Measurements from ENCODE around the gene CST2. TPM values are rescaled to one million over a fixed set of nuclear protein-coding genes. Genes with fewer than 3 reads are reported as not detected.
"Not testable (repeated sequence)": the region's sequence is repeated elsewhere in the genome, so short reads cannot be mapped to it uniquely, and the experiment has no call there.

Gene CST2
- total RNA-seq, 1 donor from 2014 or later: 1.5 TPM

DNA sequence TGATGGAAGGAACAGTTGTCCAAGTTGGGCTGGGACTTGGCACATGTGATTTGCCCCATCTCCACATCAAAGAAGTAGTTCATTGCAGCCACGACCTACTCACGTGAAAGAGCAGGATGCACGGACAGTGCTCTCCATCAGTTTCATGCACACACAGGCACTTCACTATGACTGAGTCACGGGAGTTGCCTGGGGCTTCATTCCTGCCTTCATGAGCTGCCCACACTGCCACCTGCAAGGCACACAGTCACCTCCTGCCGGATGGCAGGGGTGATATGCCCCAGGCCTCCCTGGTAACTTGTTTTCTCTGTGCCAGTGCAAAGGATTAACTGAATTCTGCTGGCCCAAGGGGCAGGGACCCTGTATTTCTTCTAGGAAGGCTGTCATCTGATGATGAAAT is 30.2 kb upstream of the CST2 start:
- DNase-seq (ENCODE audit: low spot score in 2 of 2, unreplicated experiment in 2 of 2): no peak
- Mint-ChIP-seq H3K36me3 (no peaks in the 10 kb centered on the region), H3K4me3 (no peak overlapping the region), H3K4me1 (peaks cover 8% of the 10 kb centered on the region), H3K27ac (no peak overlapping the region), H3K9me3 (no peaks in the 10 kb centered on the region), H3K27me3 (ENCODE audit: low read depth) (peaks cover 2% of the 10 kb centered on the region)
- TF ChIP-seq, protein P1, sequence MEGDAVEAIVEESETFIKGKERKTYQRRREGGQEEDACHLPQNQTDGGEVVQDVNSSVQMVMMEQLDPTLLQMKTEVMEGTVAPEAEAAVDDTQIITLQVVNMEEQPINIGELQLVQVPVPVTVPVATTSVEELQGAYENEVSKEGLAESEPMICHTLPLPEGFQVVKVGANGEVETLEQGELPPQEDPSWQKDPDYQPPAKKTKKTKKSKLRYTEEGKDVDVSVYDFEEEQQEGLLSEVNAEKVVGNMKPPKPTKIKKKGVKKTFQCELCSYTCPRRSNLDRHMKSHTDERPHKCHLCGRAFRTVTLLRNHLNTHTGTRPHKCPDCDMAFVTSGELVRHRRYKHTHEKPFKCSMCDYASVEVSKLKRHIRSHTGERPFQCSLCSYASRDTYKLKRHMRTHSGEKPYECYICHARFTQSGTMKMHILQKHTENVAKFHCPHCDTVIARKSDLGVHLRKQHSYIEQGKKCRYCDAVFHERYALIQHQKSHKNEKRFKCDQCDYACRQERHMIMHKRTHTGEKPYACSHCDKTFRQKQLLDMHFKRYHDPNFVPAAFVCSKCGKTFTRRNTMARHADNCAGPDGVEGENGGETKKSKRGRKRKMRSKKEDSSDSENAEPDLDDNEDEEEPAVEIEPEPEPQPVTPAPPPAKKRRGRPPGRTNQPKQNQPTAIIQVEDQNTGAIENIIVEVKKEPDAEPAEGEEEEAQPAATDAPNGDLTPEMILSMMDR (IDR thresholded peaks at IDR 0.05; ENCODE audit: unreplicated experiment): no peak

DNA sequence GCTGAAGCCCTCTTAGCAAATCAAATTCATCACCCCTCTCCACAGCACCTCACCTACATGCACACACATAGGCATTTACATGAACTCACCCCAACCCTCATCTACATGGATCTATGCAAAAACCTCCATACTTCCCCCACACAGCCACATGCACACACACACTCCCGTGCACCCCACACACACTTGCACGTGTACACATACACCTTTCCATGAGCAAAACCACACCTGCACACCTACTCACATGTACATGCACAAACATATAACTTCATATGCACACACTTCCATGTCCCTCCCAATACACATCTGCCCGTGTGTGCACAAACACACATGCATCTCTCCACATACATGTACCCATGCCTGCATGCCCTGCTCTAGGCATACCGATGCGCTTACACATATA is 29.7 kb upstream of the CST2 start:
- TF ChIP-seq, protein P1 (IDR thresholded peaks at IDR 0.05; ENCODE audit: unreplicated experiment): no peak
- DNase-seq (ENCODE audit: low spot score in 2 of 2, unreplicated experiment in 2 of 2): no peak
- Mint-ChIP-seq H3K36me3 (no peaks in the 10 kb centered on the region), H3K4me3 (no peak overlapping the region), H3K4me1 (peaks cover 6% of the 10 kb centered on the region), H3K27me3 (ENCODE audit: low read depth) (peaks cover 2% of the 10 kb centered on the region), H3K9me3 (no peaks in the 10 kb centered on the region), H3K27ac (no peak overlapping the region)

DNA sequence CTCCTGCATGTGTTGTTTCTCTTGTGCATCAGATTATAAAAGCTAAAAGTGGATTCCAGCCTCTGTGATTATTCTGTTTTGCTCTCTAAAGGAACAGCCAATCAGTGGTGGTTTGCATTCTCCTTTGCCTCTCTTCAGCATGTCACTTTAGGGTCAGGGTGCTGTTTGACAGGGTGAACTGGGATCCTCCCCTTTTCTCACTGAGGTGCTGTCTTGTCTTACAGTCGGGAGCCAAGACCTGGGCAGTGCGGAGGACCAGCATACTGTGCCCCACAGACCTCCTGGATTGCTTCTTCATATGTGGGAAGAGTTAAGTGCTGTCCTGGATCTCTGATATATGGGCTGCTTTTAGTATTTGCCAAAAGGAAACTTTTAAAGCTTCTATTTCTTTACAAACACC is 15.2 kb upstream of the CST2 start:
- H3K27me3 Mint-ChIP-seq (ENCODE audit: low read depth): peaks cover 35% of the 10 kb centered on the region
- DNase-seq (ENCODE audit: low spot score in 2 of 2, unreplicated experiment in 2 of 2): no peak
- TF ChIP-seq, protein P1 (IDR thresholded peaks at IDR 0.05; ENCODE audit: unreplicated experiment): no peak
- H3K27ac Mint-ChIP-seq: no peak overlapping the region
- H3K36me3 Mint-ChIP-seq: no peaks in the 10 kb centered on the region
- H3K4me1 Mint-ChIP-seq: no peaks in the 10 kb centered on the region
- H3K9me3 Mint-ChIP-seq: no peaks in the 10 kb centered on the region
- no peak overlapping the region for H3K4me3 Mint-ChIP-seq

DNA sequence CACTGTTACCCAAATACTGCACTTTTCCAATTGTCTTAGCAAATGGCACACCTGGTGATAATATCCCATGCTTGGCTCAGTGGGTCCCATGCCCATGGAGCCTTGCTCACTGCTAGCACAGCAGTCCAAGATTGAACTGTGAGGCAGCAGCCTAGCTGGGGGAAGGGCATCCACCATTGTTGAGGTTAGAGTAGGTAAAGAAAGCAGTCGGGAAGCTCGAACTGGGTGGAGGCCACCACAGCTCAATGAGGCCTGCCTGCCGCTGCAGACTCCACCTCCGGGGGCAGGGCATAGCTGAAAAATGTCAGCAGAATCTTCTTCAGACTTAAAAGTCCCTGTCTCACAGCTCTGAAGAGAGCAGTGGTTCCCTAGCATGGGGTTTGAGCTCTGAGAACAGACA is 9.2 kb upstream of the CST2 start:
- no peak for DNase-seq (ENCODE audit: low spot score in 2 of 2, unreplicated experiment in 2 of 2)
- Mint-ChIP-seq H3K9me3 (no peaks in the 10 kb centered on the region), H3K4me1 (no peaks in the 10 kb centered on the region), H3K27me3 (ENCODE audit: low read depth) (peaks cover 20% of the 10 kb centered on the region), H3K4me3 (no peak overlapping the region), H3K27ac (no peak overlapping the region), H3K36me3 (no peaks in the 10 kb centered on the region)
- TF ChIP-seq, protein P1 (IDR thresholded peaks at IDR 0.05; ENCODE audit: unreplicated experiment): no peak

DNA sequence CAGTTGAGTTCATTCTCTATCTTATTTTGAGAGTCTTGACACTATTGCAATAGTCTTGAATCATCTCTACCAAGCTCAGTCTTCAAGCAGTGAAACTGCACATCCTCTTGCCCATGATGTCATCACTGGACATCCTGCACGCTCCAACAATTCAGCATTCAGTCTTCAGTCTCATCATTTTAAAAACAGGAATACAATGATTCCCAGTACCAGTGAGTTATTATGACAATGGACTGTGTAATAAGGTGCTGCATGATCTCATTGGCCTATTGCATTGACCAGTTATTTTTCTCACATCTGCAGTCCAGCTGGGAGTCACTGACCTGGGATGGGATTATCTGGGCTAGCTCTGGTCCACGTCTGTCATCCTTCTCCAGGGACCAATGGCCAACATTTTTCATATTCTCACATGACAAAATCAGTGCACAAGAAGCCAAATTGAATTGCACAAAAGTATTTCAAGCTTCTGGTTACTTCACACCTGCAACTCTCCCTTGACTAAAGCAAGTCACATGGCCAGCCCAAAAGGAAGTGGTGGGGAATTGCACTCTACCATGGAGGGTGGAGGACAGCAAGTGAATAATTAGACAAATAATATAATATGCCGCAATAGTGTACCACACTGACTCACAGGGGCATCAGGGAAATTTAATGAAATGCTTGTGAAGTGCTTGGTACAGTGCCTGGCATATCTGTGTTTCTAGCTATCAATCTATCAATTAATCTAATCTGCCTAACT is 6.4 kb upstream of the CST2 start:
- Mint-ChIP-seq H3K9me3 (no peaks in the 10 kb centered on the region), H3K27me3 (ENCODE audit: low read depth) (peaks cover 3% of the 10 kb centered on the region), H3K4me1 (no peaks in the 10 kb centered on the region), H3K36me3 (no peaks in the 10 kb centered on the region), H3K4me3 (no peak overlapping the region), H3K27ac (no peak overlapping the region)
- TF ChIP-seq, protein P1 (IDR thresholded peaks at IDR 0.05; ENCODE audit: unreplicated experiment): no peak
- no peak for DNase-seq (ENCODE audit: low spot score in 2 of 2, unreplicated experiment in 2 of 2)

DNA sequence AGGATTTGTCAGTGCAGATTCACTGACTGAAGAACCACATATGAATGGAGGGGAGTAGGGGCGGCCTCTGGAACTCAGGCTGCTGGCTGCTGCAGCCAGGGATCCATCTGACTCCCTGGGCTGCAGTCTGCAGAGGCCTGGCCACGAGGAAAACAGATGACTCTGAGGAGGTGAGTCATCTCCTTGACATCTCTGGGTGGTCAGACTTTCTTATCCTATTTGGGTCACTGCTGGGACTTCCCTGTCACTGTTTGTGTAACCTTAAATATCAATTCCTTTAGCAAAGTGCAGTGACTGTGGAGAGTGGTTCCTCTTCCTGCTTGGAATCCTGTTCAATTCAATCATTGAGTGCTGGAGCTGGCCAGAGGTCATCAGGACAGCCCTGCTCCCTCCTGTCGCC is 5.4 kb upstream of the CST2 start:
- H3K4me1 Mint-ChIP-seq; H3K27me3 Mint-ChIP-seq (ENCODE audit: low read depth); DNase-seq (ENCODE audit: low spot score in 2 of 2, unreplicated experiment in 2 of 2); H3K4me3 Mint-ChIP-seq; H3K27ac Mint-ChIP-seq; H3K9me3 Mint-ChIP-seq; H3K36me3 Mint-ChIP-seq: not testable (repeated sequence)

Measured in mesothelial cell of epicardium (in vitro differentiated cells).